IMR-90 (cell line): ENCODE data around the gene PGLYRP3. TPM values are rescaled to one million over a fixed set of nuclear protein-coding genes. Genes with fewer than 3 reads are reported as not detected.

Source experiments
- ATAC-seq: fragments of 200-7000 bp; cut with Tn5 transposase; 2 replicates; pipeline ENCODE4 v1.9.1; 2020; ENCODE audit warnings: low read depth, mild to moderate bottlenecking, moderate library complexity
- BruUV-seq: library from RNA; stranded (reverse); fragments of 400-500 nt; replicated peaks from 2 replicates; lab custom pipeline; 2021; lab: Mats Ljungman, UMichigan
- CTCF ChIA-PET: fragments of 300-600 bp; formaldehyde crosslinking; extraction: SDS; loops from one replicate; lab custom pipeline; 2021; ENCODE audit warnings: antibody characterized with exemption; lab: Yijun Ruan, JAX
- POLR2A ChIA-PET: fragments of 300-600 bp; sonication (Branson Sonifier 250); formaldehyde crosslinking; loops from one replicate; lab custom pipeline; 2022; ENCODE audit warnings: antibody characterized with exemption; ENCODE audit not compliant: unreplicated experiment; lab: Charles Lee
- DNase-seq: peaks from one replicate; pipeline ENCODE4 v3.0.0; 2013
- H2AFZ ChIP-seq: replicated peaks from 2 replicates; pipeline ENCODE3; 2013; ENCODE audit warnings: low read length, mild to moderate bottlenecking; ENCODE audit not compliant: poor library complexity
- H2AK5ac ChIP-seq: 2 replicates; pipeline ENCODE4 v1.6.1; 2013; ENCODE audit warnings: low read depth, low read length, inconsistent platforms
- H2AK9ac ChIP-seq: replicated peaks from 2 replicates; pipeline ENCODE3; 2013; ENCODE audit warnings: mild to moderate bottlenecking, low read depth, low read length, moderate library complexity; ENCODE audit not compliant: poor library complexity
- H2BK120ac ChIP-seq: 2 replicates; pipeline ENCODE4 v1.6.1; 2013; ENCODE audit warnings: low read depth, low read length, inconsistent platforms
- H2BK15ac ChIP-seq: 3 replicates; pipeline ENCODE4 v1.6.1; 2013; ENCODE audit warnings: low read depth, low read length, inconsistent platforms
- H2BK20ac ChIP-seq: 2 replicates; pipeline ENCODE4 v1.6.1; 2013; ENCODE audit warnings: low read depth, mild to moderate bottlenecking, inconsistent platforms, low read length, moderate library complexity
- H2BK5ac ChIP-seq: 2 replicates; pipeline ENCODE4 v1.6.1; 2013; ENCODE audit warnings: mild to moderate bottlenecking, low read depth, low read length, inconsistent platforms; ENCODE audit not compliant: poor library complexity, severe bottlenecking
- H3K14ac ChIP-seq: replicated peaks from 2 replicates; pipeline ENCODE4 v1.6.1; 2013; ENCODE audit warnings: low read depth, low read length, inconsistent platforms
- H3K18ac ChIP-seq: 2 replicates; pipeline ENCODE4 v1.6.1; 2013; ENCODE audit warnings: low read depth, low read length, control low read depth
- H3K23ac ChIP-seq: 2 replicates; pipeline ENCODE4 v1.6.1; 2013; ENCODE audit warnings: low read depth, low read length, inconsistent platforms
- H3K27ac ChIP-seq: 2 replicates; pipeline ENCODE4 v1.5.1; 2013; ENCODE audit warnings: mild to moderate bottlenecking, control low read depth, low read length; ENCODE audit not compliant: insufficient read depth
- H3K27me3 ChIP-seq: 2 replicates; pipeline ENCODE4 v1.6.1; 2013; ENCODE audit warnings: low read length; ENCODE audit not compliant: control insufficient read depth, insufficient read depth
- H3K36me3 ChIP-seq: 2 replicates; pipeline ENCODE4 v1.6.1; 2013; ENCODE audit warnings: low read length, mixed read lengths; ENCODE audit not compliant: control insufficient read depth, insufficient read depth
- H3K4ac ChIP-seq: 2 replicates; pipeline ENCODE4 v1.6.1; 2013; ENCODE audit warnings: low read depth, low read length, inconsistent platforms
- H3K4me1 ChIP-seq: 2 replicates; pipeline ENCODE4 v1.6.1; 2013; ENCODE audit warnings: low read length, mixed read lengths; ENCODE audit not compliant: control insufficient read depth, insufficient read depth
- H3K4me2 ChIP-seq: 2 replicates; pipeline ENCODE4 v1.6.1; 2013; ENCODE audit warnings: low read depth, mild to moderate bottlenecking, control low read depth, low read length, moderate library complexity
- H3K4me3 ChIP-seq: 2 replicates; pipeline ENCODE4 v1.5.1; 2013; ENCODE audit warnings: low read depth, mild to moderate bottlenecking, control low read depth, low read length, moderate library complexity; ENCODE audit not compliant: insufficient read depth
- H3K56ac ChIP-seq: 2 replicates; pipeline ENCODE4 v1.6.1; 2013; ENCODE audit warnings: low read length, inconsistent platforms; ENCODE audit not compliant: insufficient read depth; ENCODE audit errors: extremely low read depth
- H3K79me1 ChIP-seq, 2 experiments: 2 replicates each; pipeline ENCODE4 v1.6.1; 2013; ENCODE audit warnings: low read length in 2 of 2, inconsistent platforms in 1 of 2, low read depth in 1 of 2
- H3K9ac ChIP-seq: 2 replicates; pipeline ENCODE4 v1.6.1; 2013; ENCODE audit warnings: low read depth, low read length, control low read depth
- H3K9me1 ChIP-seq: 2 replicates; pipeline ENCODE4 v1.6.1; 2013; ENCODE audit warnings: low read length, inconsistent platforms; ENCODE audit not compliant: insufficient read depth
- H3K9me3 ChIP-seq: 2 replicates; pipeline ENCODE4 v1.6.1; 2013; ENCODE audit warnings: low read length; ENCODE audit not compliant: control insufficient read depth, insufficient read depth
- H4K20me1 ChIP-seq: 2 replicates; pipeline ENCODE4 v1.6.1; 2013; ENCODE audit warnings: low read length, inconsistent platforms; ENCODE audit not compliant: insufficient read depth
- H4K5ac ChIP-seq: 2 replicates; pipeline ENCODE4 v1.6.1; 2013; ENCODE audit warnings: mild to moderate bottlenecking, low read depth, low read length, control low read depth
- H4K8ac ChIP-seq, 2 experiments: 2 replicates each; pipeline ENCODE4 v1.6.1; 2013; ENCODE audit warnings: low read depth in 2 of 2, low read length in 2 of 2, control low read depth in 1 of 2, inconsistent platforms in 1 of 2
- H4K91ac ChIP-seq: 2 replicates; pipeline ENCODE4 v1.6.1; 2013; ENCODE audit warnings: low read depth, low read length, inconsistent platforms; ENCODE audit not compliant: insufficient read depth
- BHLHE40 ChIP-seq: fragments of 150-350 bp; IDR thresholded peaks from 2 replicates; pipeline ENCODE4 v1.6.1; 2016; ENCODE audit warnings: mild to moderate bottlenecking, low read depth, low read length
- CEBPB ChIP-seq: IDR thresholded peaks from 2 replicates; pipeline ENCODE4 v1.6.1; 2012; ENCODE audit warnings: low read depth, low read length, improper control_type of control experiment
- CHD1 ChIP-seq: IDR thresholded peaks from 2 replicates; pipeline ENCODE4 v1.6.1; 2012; ENCODE audit warnings: low read depth, low read length, improper control_type of control experiment
- FOS ChIP-seq: fragments of 150-350 bp; IDR thresholded peaks from 2 replicates; pipeline ENCODE4 v1.6.1; 2016; ENCODE audit warnings: low read depth, low read length
- MAFK ChIP-seq: IDR thresholded peaks from 2 replicates; pipeline ENCODE4 v1.6.1; 2012; ENCODE audit warnings: low read depth, low read length, improper control_type of control experiment
- MAZ ChIP-seq: IDR thresholded peaks from 2 replicates; pipeline ENCODE4 v1.6.1; 2012; ENCODE audit warnings: low read depth, mild to moderate bottlenecking, low read length, improper control_type of control experiment, moderate library complexity, borderline replicate concordance
- MXI1 ChIP-seq: IDR thresholded peaks from 2 replicates; pipeline ENCODE4 v1.6.1; 2012; ENCODE audit warnings: low read depth, mild to moderate bottlenecking, low read length, moderate library complexity, borderline replicate concordance
- RAD21 ChIP-seq: IDR thresholded peaks from 2 replicates; pipeline ENCODE4 v1.6.1; 2012; ENCODE audit warnings: low read length, improper control_type of control experiment
- RFX5 ChIP-seq: IDR thresholded peaks from 2 replicates; pipeline ENCODE4 v1.8.0; 2012; ENCODE audit warnings: low read depth, mild to moderate bottlenecking, low read length, moderate library complexity
- SMC3 ChIP-seq: fragments of 150-350 bp; IDR thresholded peaks from 2 replicates; pipeline ENCODE4 v1.6.1; 2016; ENCODE audit warnings: low read depth, mild to moderate bottlenecking, antibody characterized with exemption, low read length, moderate library complexity
- WGBS, 2 experiments: methylation state at CpG; one replicate each; pipeline versions ENCODE4 v1.1.5 to v1.1.7; 2013; ENCODE audit warnings: missing lambda C conversion rate in 2 of 2; ENCODE audit not compliant: insufficient read length in 1 of 2; ENCODE audit errors: extremely low coverage in 2 of 2; 5-methylcytosine and 5-hydroxymethylcytosine counted together
- dilution Hi-C: fragments of 300-500 bp; cut with HindIII; formaldehyde crosslinking; loops from one replicate; pipeline ENCODE4 v1.14.3; 2018; ENCODE audit warnings: low sequenced_read_pairs; ENCODE audit not compliant: unreplicated experiment
- in situ Hi-C: fragments of 300-500 bp; cut with MboI; formaldehyde crosslinking; loops from 3 replicates; pipeline ENCODE4 v1.14.3; 2019; ENCODE audit warnings: low sequenced_read_pairs, inconsistent platforms, mixed read lengths
- intact Hi-C: fragments of 100-400 bp; cut with micrococcal nuclease; formaldehyde crosslinking; loops from 2 replicates; pipeline ENCODE4 v1.10.0; 2022
- polyA plus RNA-seq, 3 experiments: library from polyadenylated mRNA; depleted of rRNA; stranded (reverse); fragments of >200 nt; gene quantifications; 2 replicates each; pipeline ENCODE4 v1.2.3, GENCODE V29; 2012; ENCODE audit warnings: low replicate concordance in 1 of 3
- total RNA-seq: library from RNA; depleted of rRNA; stranded (reverse); fragments of >200 nt; gene quantifications from 2 replicates; pipeline ENCODE4 v1.2.3, GENCODE V29; 2012

The PGLYRP3 gene
- total and polyA plus RNA-seq, 2 of the 4 experiments (the other 2 are of a cell fraction) = not detected

- H3K4ac ChIP-seq = no peak overlapping the region
- no peaks in the 10 kb centered on the region for H3K4me1 ChIP-seq
- no peak overlapping the region for H2BK20ac ChIP-seq
- H3K27ac ChIP-seq = no peak overlapping the region
- no peak overlapping the region for H2AK9ac ChIP-seq
- H3K18ac ChIP-seq = no peak overlapping the region
- no peak overlapping the region for H3K4me2 ChIP-seq
- no peak overlapping the region for H2AFZ ChIP-seq
- H4K91ac ChIP-seq = no peak overlapping the region
- no peaks in the 10 kb centered on the region for H3K36me3 ChIP-seq
- ChIA-PET POLR2A (no interaction called here), CTCF (interaction anchor here (2.6 kb wide), 1 partner anchor 145 kb away, joined by 17 read pairs; no protein-coding TSS in a partner anchor)
- no peak overlapping the region for H3K14ac ChIP-seq
- H2BK5ac ChIP-seq = no peak overlapping the region
- H3K4me3 ChIP-seq = no peak overlapping the region
- H2AK5ac ChIP-seq = no peak overlapping the region
- H3K27me3 ChIP-seq = no peaks in the 10 kb centered on the region; the same call in 1 of the 2 replicates
- no peaks in the 10 kb centered on the region for H4K20me1 ChIP-seq
- WGBS, 2 experiments = no CpG with 5 or more reads among the region's 1 CpG
- dilution Hi-C loops (no loop called here), intact Hi-C loops (no loop called here), in situ Hi-C loops (no loop called here)
- H3K23ac ChIP-seq = no peak overlapping the region
- no peak for DNase-seq
- no peak overlapping the region for H2BK120ac ChIP-seq
- H4K5ac ChIP-seq = no peak overlapping the region
- no peak overlapping the region for H2BK15ac ChIP-seq
- no TSS peak for BruUV-seq
- H3K56ac ChIP-seq = no peak overlapping the region; the same call in 1 of the 2 replicates
- no peaks in the 10 kb centered on the region for H3K9me1 ChIP-seq
- H3K9ac ChIP-seq = no peak overlapping the region
- TF ChIP-seq MXI1 (no peak), MAZ (no peak), BHLHE40 (no peak), FOS (no peak), SMC3 (no peak), MAFK (no peak), RFX5 (no peak), CHD1 (no peak), RAD21 (no peak), CEBPB (no peak)
- no peak overlapping the region for H4K8ac ChIP-seq
- ATAC-seq = no peak
- no peaks in the 10 kb centered on the region for H3K9me3 ChIP-seq
- H3K79me1 ChIP-seq = no peaks in the 10 kb centered on the region
Measured at GRCh38 chr1:153350321-153350957, 37.7 kb upstream of the PGLYRP3 start.
